ENCODE data around the gene KY.
"Not testable (repeated sequence)": the region's sequence is repeated elsewhere in the genome, so short reads cannot be mapped to it uniquely, and the experiment has no call there.

DNA sequence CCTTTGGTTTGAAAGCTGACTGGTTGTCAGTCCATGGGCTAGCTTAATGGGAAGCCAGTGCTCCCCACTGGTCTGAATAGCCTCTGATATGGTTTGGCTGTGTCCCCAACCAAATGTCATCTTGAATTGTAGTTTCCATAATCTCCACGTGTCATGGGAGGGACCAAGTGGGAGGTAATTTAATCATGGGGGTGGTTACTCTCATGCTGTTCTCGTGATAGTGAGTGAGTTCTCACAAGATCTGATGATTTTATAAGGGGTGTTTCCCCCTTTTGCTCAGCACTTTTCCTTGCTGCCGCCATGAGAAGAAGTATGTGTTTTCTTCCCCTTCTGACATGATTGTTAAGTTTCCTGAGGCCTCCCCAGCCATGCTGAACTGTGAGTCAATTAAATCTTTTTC is 55.8 kb downstream of the KY start:
- TF ChIP-seq, protein P1, sequence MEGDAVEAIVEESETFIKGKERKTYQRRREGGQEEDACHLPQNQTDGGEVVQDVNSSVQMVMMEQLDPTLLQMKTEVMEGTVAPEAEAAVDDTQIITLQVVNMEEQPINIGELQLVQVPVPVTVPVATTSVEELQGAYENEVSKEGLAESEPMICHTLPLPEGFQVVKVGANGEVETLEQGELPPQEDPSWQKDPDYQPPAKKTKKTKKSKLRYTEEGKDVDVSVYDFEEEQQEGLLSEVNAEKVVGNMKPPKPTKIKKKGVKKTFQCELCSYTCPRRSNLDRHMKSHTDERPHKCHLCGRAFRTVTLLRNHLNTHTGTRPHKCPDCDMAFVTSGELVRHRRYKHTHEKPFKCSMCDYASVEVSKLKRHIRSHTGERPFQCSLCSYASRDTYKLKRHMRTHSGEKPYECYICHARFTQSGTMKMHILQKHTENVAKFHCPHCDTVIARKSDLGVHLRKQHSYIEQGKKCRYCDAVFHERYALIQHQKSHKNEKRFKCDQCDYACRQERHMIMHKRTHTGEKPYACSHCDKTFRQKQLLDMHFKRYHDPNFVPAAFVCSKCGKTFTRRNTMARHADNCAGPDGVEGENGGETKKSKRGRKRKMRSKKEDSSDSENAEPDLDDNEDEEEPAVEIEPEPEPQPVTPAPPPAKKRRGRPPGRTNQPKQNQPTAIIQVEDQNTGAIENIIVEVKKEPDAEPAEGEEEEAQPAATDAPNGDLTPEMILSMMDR (conservative IDR thresholded peaks at IDR 0.05; ENCODE audit: low read depth, low read length): not testable (repeated sequence)
- not testable (repeated sequence) for TF ChIP-seq EZH2 (IDR thresholded peaks at IDR 0.05; ENCODE audit: borderline replicate concordance, low read depth, low read length, poor library complexity, severe bottlenecking)
